Activated CD4-positive, alpha-beta T cell treated with anti-CD3 and anti-CD28 coated beads for 48 hours (primary cell): ENCODE results near the gene F8A3.
"Not testable (repeated sequence)": the region's sequence is repeated elsewhere in the genome, so short reads cannot be mapped to it uniquely, and the experiment has no call there.

Experiments
- DNase-seq: peaks from one replicate; pipeline ENCODE4 v3.0.0-alpha.2; 2020

F8A3 gene

DNA sequence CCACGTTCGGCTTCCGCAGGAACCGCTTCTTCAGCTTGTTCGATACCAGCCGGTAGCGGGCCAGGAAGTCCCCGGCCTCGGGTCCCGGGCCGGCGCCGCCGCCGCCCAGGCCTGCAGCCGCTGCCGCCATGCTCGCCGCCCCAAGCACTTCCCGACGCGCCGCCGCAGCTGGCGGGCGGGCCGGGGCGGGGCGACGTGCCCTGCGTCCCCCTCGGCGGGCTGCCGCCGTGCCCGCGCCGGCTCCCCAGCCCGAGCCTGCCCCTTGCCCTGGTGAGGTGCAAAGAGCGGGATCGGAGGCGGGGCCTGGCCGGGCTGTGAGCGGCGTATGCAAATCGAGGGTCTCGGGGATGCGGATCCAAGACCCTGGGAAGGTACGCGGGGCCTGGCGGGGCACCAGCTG lies at the start of gene F8A3:
TSS of gene F8A3 (minus strand) at position 150 of the 400 bp plus-strand sequence. CDS start at position 130, 20 bp downstream.
- not testable (repeated sequence) for DNase-seq

- no peak for DNase-seq
Measured at GRCh38 chrX:155505296-155505695, 46.9 kb upstream of the F8A3 start.

DNA sequence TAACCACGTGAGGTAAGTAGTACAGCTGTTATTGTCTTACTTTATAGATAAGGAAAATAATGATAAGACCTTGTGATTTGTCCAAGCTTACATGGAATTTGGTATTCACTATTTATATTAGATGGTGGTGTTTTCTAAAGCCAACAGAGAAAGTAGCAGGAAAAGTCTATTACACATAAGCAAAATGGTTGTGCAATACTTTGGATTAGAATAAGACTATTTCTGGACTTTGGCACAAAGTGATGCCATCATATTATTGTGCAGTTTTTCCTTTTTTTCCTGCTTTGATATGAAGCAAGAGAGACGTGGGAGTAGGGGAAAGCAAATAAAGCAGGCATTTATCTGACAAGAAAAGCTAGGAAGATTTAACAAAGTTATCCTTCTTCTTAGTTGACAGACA lies 36.7 kb upstream of the F8A3 start:
- not testable (repeated sequence) for DNase-seq

GRCh38 chrX:155491421-155491820 lies 33.0 kb upstream of the F8A3 start:
- not testable (repeated sequence) for DNase-seq

DNA sequence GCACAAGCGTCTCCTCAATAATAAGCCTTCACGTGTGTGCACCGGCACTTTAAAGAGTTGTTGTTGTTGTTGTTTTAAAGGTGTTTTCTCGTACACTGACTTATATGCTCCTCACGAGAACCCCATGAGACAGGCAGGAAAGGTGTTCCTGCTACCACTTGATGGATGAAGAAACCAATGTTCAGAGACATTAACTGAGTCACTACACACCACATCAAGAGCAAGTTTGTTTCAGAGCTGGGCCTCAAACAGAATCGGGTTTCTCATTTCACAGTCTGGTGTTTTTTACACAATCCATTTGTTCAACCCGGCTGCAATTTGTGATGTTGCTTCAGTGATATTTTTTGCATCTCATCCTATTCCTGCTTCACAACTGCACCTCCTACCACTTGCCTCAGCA lies 18.7 kb upstream of the F8A3 start:
- DNase-seq, result not testable (repeated sequence)

DNA sequence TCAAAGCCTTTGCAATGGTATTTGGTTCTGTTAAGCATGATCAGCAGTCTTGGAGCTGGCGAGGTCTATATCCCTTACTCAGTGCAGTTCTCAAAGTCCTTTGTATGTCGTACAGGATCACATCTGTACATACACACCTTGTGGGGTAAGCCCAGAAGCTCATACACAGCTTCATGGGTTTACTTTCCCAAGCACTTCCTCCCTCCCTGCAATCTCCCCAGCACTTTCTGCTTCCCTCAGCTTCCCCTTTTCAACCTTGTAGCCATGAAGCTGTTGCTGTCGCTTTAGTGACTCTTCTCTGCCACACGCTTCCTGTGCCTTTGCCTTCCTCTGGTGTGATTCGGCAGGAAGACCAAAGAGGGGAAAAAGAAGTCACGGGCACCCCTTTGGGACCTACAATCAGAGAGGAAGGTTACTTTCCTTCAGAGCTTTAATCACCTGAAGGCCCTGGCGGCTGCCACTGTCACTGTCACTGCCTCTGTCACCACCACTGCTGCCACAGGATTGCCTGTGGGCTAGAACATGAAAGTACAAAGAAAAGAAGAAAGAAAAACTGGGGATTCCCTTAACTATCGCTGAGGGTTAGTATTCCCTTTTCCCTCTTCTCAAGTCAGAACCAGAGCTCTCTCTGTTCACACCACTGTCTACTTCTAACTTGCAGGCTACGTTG lies 8.0 kb upstream of the F8A3 start:
- DNase-seq, result not testable (repeated sequence)

- not testable (repeated sequence) for DNase-seq
Measured at GRCh38 chrX:155460501-155460900, 2.1 kb upstream of the F8A3 start.

- not testable (repeated sequence) for DNase-seq
Measured at GRCh38 chrX:155457761-155458447, 516 bp downstream of the F8A3 start.

DNA sequence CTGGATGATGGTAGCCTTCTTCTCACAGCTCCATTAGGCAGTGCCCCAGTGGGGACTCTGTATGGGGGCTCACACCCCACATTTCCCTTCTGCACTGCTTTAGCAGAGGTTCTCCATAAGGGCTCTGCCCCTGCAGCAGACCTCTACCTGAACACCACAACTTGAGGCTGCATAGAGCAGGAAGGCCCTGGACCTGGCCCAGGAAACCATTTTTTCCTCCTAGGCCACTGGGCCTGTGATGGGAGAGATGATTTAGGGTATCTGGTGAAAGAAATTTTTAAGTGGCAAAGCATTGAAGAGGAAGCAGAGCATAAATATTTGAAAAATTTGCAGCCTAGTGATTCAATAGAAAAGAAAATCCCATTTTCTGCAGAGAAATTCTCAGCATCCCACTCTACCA lies 17.3 kb downstream of the F8A3 start:
- no peak for DNase-seq

DNA sequence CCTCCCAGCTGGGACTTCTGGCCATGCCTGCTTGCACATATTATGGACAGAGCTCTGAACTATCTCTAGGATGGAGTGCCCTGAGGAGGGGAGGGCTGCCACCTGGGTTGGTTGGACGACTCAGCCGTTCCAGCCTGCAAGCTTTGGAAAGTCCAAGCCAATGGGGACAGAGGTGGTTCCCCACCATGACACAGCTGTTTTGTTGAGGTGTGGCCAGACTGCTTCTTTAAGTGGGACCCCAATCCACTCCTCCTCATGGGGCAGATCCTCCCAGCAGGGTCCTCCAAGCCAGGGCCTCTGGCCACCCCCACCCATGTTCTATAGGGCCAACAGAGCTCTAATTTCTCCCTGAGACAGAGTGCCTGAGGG lies 22.7 kb downstream of the F8A3 start:
- DNase-seq, result no peak

DNA sequence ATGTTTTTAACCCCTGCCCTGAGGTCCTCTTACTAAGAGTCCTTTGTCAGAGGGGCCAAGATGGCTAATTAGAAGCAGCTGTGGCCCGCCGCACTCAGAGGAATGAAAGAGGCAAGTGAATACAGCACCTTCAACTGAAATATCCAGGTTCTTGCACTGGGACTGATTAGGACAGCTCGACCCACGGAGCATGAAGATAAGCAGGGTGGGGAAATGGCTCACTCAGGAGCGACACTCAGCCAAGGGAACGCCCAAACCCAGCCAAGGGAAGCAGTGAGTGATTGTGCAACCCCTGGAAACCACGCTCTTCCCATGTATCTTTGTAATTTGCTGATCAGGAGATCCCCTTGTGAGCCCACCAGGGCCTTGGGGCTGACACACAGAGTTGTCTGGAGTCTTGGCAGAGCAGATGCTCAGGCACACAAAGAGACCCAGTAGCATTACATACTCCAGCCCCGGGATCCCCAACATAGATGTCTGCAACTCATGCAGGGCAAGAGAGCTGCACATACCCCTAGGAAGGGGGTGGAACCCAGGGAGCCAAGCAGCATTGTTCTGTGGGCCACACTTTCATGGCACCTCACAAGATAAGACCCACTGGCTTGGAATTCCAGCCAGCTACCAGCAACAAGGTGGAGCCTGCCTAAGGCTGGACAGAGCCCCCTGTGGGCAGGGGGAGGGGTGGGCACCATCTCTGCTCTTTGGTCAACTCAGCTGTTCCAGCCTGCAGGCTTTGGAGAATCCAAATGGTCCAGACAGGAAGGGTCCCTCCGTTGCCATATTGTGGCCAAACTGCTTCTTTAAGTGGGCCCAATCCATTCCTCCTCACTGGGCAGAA lies 23.3 kb downstream of the F8A3 start:
- no peak for DNase-seq

- DNase-seq, result no peak
Measured at GRCh38 chrX:155417769-155418168, 40.7 kb downstream of the F8A3 start.
